Thyroid gland (tissue), 4 donors: ENCODE data around the gene OGFOD3. TPM values are rescaled to one million over a fixed set of nuclear protein-coding genes. Genes with fewer than 3 reads are reported as not detected.

Experiments used
- DNase-seq, 2 donors: peaks; one replicate each; pipeline ENCODE4 v3.0.0-alpha.2; 2019
- H3K27ac ChIP-seq, 3 donors: fragments of 200-600 bp; sonication (generic); 1 replicate in 2 of 3; 2 replicates in 1 of 3; pipeline ENCODE4 v1.5.1; 2016 to 2019; ENCODE audit warnings: mild to moderate bottlenecking in 1 of 3, moderate library complexity in 1 of 3
- H3K27me3 ChIP-seq: fragments of 200-600 bp; sonication (generic); one replicate; pipeline ENCODE4 v1.5.1; 2019
- H3K36me3 ChIP-seq, 2 donors: fragments of 200-600 bp; sonication (generic); one replicate each; pipeline ENCODE4 v1.5.1; 2016 to 2019
- H3K4me1 ChIP-seq, 2 donors: fragments of 200-600 bp; sonication (generic); one replicate each; pipeline ENCODE4 v1.5.1; 2017 to 2019
- H3K4me3 ChIP-seq, 3 donors: fragments of 200-600 bp; sonication (generic); replicated peaks in 1 of 3; 1 replicate in 2 of 3; 2 replicates in 1 of 3; pipeline ENCODE4 v1.5.1; 2016; ENCODE audit warnings: mild to moderate bottlenecking in 1 of 3
- H3K9me3 ChIP-seq: fragments of 200-600 bp; sonication (generic); one replicate; pipeline ENCODE4 v1.5.1; 2017
- POLR2A ChIP-seq, 2 donors: fragments of 450-650 bp; IDR thresholded peaks; one replicate each; pipeline ENCODE4 v1.6.1; 2017; ENCODE audit warnings: antibody characterized with exemption in 2 of 2, mild to moderate bottlenecking in 2 of 2, moderate library complexity in 1 of 2
- WGBS, 2 donors: methylation state at CpG; one replicate each; pipeline ENCODE4 v1.1.5; 2017; 5-methylcytosine and 5-hydroxymethylcytosine counted together
- intact Hi-C: fragments of 100-400 bp; cut with DNase I; formaldehyde crosslinking; loops from one replicate; pipeline ENCODE4 v1.15.1; 2023
- total RNA-seq, 4 donors: library from RNA; depleted of rRNA; stranded (reverse); fragments of >200 nt; gene quantifications; one replicate each; pipeline ENCODE4 v1.2.3, GENCODE V29; 2016
- TF ChIP-seq, protein P1 (sequence below), 6 experiments: fragments of 200-600 bp in 3 of 6; fragments of 450-650 bp in 3 of 6; sonication (generic) in 3 of 6; IDR thresholded peaks; one replicate each; pipeline ENCODE4 v1.5.1; 2016 to 2019; ENCODE audit warnings: antibody characterized with exemption in 6 of 6, mild to moderate bottlenecking in 2 of 6, inconsistent platforms in 1 of 6, moderate library complexity in 1 of 6

Gene OGFOD3
- total RNA-seq, 4 donors from 2014 or later, result 46.5 to 57.5 (median 55.1) TPM

DNA sequence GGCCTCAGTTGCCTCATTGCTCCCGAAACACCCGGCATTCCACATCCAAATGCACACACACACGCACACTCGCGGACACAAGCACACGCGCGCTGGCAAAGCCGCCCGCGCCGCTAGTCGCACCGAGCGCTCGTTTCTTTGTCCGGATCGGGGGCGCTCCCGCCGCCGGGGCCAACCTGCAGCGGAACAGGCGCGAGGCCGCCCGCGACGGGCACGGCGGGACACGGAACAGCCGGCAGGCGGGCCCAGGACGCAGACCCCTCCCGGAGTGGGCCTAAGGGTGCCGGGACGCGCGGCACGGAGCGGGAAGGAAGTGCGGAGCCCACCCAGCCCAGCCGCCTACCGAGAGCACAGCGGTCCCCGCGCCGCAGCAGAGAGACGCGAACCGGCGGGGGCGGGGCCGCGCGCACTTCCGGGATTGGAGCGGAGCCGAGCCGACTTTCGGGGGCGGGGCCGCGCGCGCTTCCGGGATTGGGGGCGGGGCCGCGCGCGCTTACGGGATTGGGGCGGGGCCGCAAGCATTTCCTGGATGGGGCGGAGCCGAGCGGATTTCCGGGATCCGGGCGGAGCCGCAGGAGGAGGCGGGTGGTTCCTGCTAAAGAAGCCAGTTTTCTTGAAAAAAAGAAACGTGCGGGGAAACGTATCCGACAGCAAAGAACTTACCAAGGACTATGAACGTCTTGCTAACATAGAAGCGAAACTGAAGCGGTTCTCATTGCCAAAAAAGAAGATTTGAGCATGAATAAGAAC lies 32.1 kb upstream of the OGFOD3 start, which contains the start of gene CYBC1:
Gene CYBC1 (minus strand): TSS at position 396 of the 750 bp plus-strand sequence. CDS start 1,498 bp downstream, outside the sequence.
- Histone ChIP-seq H3K4me1 (peaks cover 17 to 42% of the 10 kb centered on the region in 2 donors), H3K4me3 (peak within 1 kb of the TSS; percentile 72 to 93 (median 87)), H3K27me3 (no peaks in the 10 kb centered on the region), H3K9me3 (no peaks in the 10 kb centered on the region), H3K27ac (peak within 1 kb of the TSS; percentile 53 to 81 (median 71)), H3K36me3 (no peaks in the 10 kb centered on the region)
- peak; percentile 90 to 92 for DNase-seq
- peak in 1 of 2 donors; percentile 74 for TF ChIP-seq POLR2A (IDR thresholded peaks at IDR 0.05)
- TF ChIP-seq, protein P1, sequence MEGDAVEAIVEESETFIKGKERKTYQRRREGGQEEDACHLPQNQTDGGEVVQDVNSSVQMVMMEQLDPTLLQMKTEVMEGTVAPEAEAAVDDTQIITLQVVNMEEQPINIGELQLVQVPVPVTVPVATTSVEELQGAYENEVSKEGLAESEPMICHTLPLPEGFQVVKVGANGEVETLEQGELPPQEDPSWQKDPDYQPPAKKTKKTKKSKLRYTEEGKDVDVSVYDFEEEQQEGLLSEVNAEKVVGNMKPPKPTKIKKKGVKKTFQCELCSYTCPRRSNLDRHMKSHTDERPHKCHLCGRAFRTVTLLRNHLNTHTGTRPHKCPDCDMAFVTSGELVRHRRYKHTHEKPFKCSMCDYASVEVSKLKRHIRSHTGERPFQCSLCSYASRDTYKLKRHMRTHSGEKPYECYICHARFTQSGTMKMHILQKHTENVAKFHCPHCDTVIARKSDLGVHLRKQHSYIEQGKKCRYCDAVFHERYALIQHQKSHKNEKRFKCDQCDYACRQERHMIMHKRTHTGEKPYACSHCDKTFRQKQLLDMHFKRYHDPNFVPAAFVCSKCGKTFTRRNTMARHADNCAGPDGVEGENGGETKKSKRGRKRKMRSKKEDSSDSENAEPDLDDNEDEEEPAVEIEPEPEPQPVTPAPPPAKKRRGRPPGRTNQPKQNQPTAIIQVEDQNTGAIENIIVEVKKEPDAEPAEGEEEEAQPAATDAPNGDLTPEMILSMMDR (IDR thresholded peaks at IDR 0.05), result peak in 1 of 6 experiments; percentile 15
- 0 to 1% methylated on average over 43 to 50 of the region's 91 CpGs for WGBS, 2 donors
- intact Hi-C loops, result no loop called here

DNA sequence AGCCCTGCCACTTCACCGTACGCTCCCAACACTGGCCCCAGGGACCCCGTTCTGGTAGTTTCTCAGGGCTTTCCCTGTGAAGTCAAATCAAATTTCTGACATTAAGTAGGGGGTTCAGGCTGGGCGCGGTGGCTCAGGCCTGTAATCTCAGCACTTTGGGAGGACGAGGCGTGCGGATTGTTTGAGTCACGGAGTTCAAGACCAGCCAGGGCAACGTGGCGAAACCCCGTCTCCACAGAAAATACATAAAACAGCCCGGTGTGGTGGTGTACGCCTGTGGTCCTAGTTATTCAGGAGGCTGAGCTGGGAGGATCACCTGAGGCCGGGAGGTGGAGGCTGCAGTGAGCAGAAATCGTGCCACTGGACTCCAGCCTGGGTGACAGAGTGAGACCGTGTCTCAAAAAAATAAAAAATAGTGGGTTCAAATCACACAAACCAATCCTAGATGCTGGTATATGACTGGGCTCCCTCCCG lies 31.5 kb upstream of the OGFOD3 start:
- DNase-seq, result no peak
- H3K27me3 ChIP-seq, result no peaks in the 10 kb centered on the region
- 68 to 77% methylated on average over 18 of the region's 18 CpGs for WGBS, 2 donors
- peak overlapping the region; percentile 72 to 93 (median 87) for H3K4me3 ChIP-seq
- H3K9me3 ChIP-seq, result no peaks in the 10 kb centered on the region
- peak overlapping the region; percentile 53 to 81 (median 71) for H3K27ac ChIP-seq
- H3K4me1 ChIP-seq, result peaks cover 17 to 48% of the 10 kb centered on the region in 2 donors
- intact Hi-C loops, result no loop called here
- no peaks in the 10 kb centered on the region for H3K36me3 ChIP-seq
- TF ChIP-seq, protein P1 (IDR thresholded peaks at IDR 0.05), result no peak
- no peak for TF ChIP-seq POLR2A (IDR thresholded peaks at IDR 0.05)

DNA sequence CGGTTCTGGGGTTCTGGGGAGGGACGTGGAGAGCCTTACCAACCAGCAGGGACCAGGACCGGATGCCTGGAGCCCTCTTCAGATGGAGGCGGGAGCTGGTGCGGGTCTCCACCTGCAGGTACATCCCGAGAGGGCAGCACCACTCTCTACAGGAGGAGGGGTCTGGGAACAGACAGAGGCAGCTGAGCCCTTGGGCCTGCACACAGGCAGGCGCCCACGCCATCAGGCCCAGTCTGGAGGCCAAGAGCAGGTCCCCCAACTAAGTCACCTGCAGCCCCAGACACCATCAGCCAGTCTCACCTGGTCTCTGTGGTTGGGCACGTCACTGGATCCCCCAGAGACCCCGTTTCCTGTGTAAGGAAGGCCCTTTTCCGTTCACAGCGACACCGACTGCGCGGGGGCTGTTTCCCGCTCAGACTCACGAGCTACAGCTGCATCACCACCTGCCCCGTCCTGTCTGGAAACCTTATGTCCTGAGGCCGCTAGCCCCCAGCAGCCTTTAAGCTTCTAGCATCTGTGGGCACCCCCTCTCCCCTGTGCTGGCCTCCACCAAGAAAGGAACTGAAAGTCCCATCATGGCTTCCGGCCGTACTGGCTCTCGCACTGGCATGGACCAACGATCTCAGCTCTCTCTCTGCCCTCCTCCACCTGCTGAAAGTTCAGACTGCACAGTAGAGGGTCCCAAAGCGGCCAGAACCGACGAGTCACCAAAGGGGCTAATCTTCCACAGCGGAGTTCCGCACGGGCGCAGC lies 30.9 kb upstream of the OGFOD3 start:
- no peaks in the 10 kb centered on the region for H3K27me3 ChIP-seq
- H3K4me3 ChIP-seq, result peak overlapping the region in 1 of 3 donors; percentile 87
- no peaks in the 10 kb centered on the region for H3K9me3 ChIP-seq
- H3K4me1 ChIP-seq, result peaks cover 17 to 49% of the 10 kb centered on the region in 2 donors
- TF ChIP-seq POLR2A (IDR thresholded peaks at IDR 0.05), result no peak
- TF ChIP-seq, protein P1 (IDR thresholded peaks at IDR 0.05), result no peak
- WGBS, 2 donors, result 75 to 85% methylated on average over 26 to 28 of the region's 30 CpGs
- no peaks in the 10 kb centered on the region for H3K36me3 ChIP-seq
- intact Hi-C loops, result no loop called here
- H3K27ac ChIP-seq, result peak overlapping the region in 2 of 3 donors; percentile 14 to 81
- DNase-seq, result no peak

DNA sequence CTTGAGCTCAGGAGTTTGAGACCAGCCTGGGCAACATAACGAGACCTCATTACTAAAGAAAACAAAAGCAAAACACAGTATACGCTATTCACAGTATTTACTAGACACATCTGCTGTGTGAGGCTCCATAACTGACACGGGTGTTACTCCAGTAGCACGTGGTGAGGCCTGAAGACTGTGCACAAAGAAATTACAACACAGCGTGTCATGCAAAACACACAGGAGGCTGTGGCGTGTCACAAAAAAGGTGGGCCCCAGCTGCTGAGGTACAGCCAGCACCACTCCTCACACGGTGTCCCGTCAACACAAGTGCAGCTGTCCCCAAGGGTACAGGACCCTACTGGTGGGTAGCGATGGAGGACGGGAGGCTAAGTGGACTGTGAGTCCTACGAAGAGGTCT lies 29.5 kb upstream of the OGFOD3 start:
- intact Hi-C loops, result no loop called here
- H3K27me3 ChIP-seq, result no peaks in the 10 kb centered on the region
- H3K9me3 ChIP-seq, result no peaks in the 10 kb centered on the region
- 93 to 96% methylated on average over 10 to 11 of the region's 11 CpGs for WGBS, 2 donors
- no peak overlapping the region for H3K4me3 ChIP-seq
- no peaks in the 10 kb centered on the region for H3K36me3 ChIP-seq
- no peak for TF ChIP-seq POLR2A (IDR thresholded peaks at IDR 0.05)
- TF ChIP-seq, protein P1 (IDR thresholded peaks at IDR 0.05), result no peak
- no peak overlapping the region for H3K27ac ChIP-seq
- peaks cover 17 to 42% of the 10 kb centered on the region in 2 donors for H3K4me1 ChIP-seq
- DNase-seq, result no peak
